ENCODE results near the gene MYBL2.
A peak's percentile ranks its signal among the peaks of the same experiment; 100 is the strongest.

MYBL2 gene

DNA sequence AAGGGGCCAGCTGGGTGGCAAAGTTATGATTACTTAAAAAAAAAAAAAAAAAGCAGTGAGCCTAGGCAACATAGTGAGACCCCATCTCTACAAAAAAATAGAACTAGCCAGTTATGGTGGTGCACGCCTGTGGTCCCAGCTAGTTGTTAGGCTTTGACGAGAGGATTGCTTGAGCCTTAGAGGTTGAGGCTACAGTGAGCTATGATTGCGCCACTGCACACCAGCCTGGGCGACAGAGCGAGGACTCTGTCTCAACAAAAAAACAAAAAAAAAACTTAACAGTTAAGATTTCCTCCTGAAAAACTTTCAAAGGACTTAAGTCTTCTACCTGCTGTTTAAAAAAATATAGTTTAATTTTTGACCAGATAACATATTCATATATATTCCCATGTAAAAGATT lies 57.5 kb downstream of the MYBL2 start:
- Mint-ChIP-seq H3K9me3 (no peaks in the 10 kb centered on the region), H3K36me3 (peaks cover 8% of the 10 kb centered on the region), H3K27ac (no peak overlapping the region), H3K27me3 (no peaks in the 10 kb centered on the region), H3K4me3 (no peak overlapping the region), H3K4me1 (peaks cover 31% of the 10 kb centered on the region)
- no peak for ATAC-seq

DNA sequence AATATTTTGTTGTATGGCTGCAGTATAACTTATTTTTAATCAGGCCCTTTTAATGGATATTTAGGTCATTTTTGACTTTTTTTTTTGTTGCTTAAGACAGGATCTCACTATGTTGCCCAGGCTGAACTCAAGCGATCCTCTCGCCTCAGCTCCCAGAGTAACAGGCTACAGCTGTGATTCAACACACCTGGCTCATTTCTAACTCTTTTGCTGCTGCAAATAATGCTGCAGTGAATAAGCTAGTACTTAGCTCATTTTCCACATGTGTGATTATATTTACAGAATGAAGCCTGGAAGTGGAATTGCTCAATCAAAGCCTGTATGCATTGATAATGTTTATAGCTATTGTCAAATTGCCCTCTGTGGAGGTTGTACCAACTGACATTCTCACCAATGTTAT lies 58.8 kb downstream of the MYBL2 start:
- Mint-ChIP-seq H3K36me3 (no peaks in the 10 kb centered on the region), H3K4me3 (no peak overlapping the region)

DNA sequence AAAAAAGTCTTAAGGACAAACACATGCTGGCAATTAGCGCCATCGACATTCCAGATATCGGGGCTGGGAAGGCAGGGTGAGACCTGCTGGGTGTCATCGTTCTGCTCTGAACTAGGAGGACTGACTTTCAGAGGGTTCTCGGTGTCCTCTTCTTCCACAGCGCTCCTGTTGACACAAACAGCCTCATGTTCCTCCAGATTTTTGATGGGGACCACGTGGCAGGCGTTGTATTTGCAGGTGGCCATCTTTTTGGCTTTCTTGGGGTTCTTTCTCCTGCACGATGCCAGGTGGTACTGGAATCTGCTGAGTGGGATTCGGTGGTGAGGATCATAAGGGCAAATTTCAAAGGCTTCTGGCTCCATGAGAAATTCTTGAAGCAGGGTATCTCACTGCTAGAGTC lies 59.4 kb downstream of the MYBL2 start:
- no peak for ATAC-seq
- H3K4me1 Mint-ChIP-seq, result peaks cover 34% of the 10 kb centered on the region
- no peaks in the 10 kb centered on the region for H3K9me3 Mint-ChIP-seq
- H3K27me3 Mint-ChIP-seq, result no peaks in the 10 kb centered on the region
- no peak overlapping the region for H3K4me3 Mint-ChIP-seq
- H3K27ac Mint-ChIP-seq, result no peak overlapping the region
- no peaks in the 10 kb centered on the region for H3K36me3 Mint-ChIP-seq

More for the DNA sequence above, 58.8 kb downstream of the MYBL2 start:
- H3K9me3 Mint-ChIP-seq, result no peaks in the 10 kb centered on the region
- no peaks in the 10 kb centered on the region for H3K27me3 Mint-ChIP-seq
- H3K27ac Mint-ChIP-seq, result no peak overlapping the region
- H3K4me1 Mint-ChIP-seq, result peaks cover 31% of the 10 kb centered on the region
- no peak for ATAC-seq

DNA sequence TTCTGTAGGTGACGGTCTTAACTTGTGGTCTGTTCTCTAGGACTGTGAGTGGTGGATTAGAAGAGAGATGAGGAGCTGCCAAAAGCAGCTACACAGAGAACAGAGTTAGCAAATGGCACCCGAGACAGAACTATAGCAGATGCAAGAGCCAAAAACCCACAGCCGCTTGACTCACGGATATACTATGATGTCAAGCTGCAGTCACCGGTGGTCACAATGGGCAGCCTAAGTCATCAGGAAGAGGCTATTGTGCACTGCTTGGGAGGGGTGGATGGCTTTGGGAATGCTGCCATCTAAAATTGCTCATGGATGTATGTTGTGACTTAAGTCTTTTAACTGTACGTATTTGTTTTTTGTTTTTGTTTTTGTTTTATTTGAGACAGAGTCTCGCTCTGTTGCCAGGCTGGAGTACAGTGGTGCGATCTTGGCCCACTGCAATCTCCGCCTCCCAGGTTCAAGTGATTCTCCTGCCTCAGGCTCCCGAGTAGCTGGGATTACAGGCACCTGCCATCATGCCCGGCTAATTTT lies 60.0 kb downstream of the MYBL2 start, which contains the start of gene GTSF1L:
GTSF1L (minus strand) TSS at position 192 of the 528 bp plus-strand sequence. CDS start 308 bp downstream, outside the sequence.
- Mint-ChIP-seq H3K4me3 (no peak within 1 kb of the TSS), H3K36me3 (no peaks in the 10 kb centered on the region), H3K27ac (peak within 1 kb of the TSS; percentile 44), H3K27me3 (no peaks in the 10 kb centered on the region), H3K9me3 (no peaks in the 10 kb centered on the region), H3K4me1 (peaks cover 38% of the 10 kb centered on the region)
- no peak for ATAC-seq

- Mint-ChIP-seq H3K4me1 (peaks cover 40% of the 10 kb centered on the region), H3K36me3 (no peaks in the 10 kb centered on the region), H3K27me3 (no peaks in the 10 kb centered on the region), H3K27ac (peak overlapping the region; percentile 44), H3K4me3 (no peak overlapping the region), H3K9me3 (no peaks in the 10 kb centered on the region)
- peak; percentile 70 for ATAC-seq
These were observed 61.2 kb downstream of the MYBL2 start for GRCh38 chr20:43727980-43728590.

GRCh38 chr20:43728686-43729255 lies 61.9 kb downstream of the MYBL2 start:
- H3K27me3 Mint-ChIP-seq, result no peaks in the 10 kb centered on the region
- no peaks in the 10 kb centered on the region for H3K36me3 Mint-ChIP-seq
- H3K9me3 Mint-ChIP-seq, result no peaks in the 10 kb centered on the region
- peaks cover 45% of the 10 kb centered on the region for H3K4me1 Mint-ChIP-seq
- H3K27ac Mint-ChIP-seq, result peak overlapping the region; percentile 44
- no peak overlapping the region for H3K4me3 Mint-ChIP-seq
- no peak for ATAC-seq

- Mint-ChIP-seq H3K27ac (no peak overlapping the region), H3K4me3 (no peak overlapping the region), H3K4me1 (peaks cover 65% of the 10 kb centered on the region), H3K9me3 (peaks cover 2% of the 10 kb centered on the region), H3K36me3 (peaks cover 5% of the 10 kb centered on the region), H3K27me3 (no peaks in the 10 kb centered on the region)
- no peak for ATAC-seq
These were observed 64.6 kb downstream of the MYBL2 start for GRCh38 chr20:43731469-43731868.

DNA sequence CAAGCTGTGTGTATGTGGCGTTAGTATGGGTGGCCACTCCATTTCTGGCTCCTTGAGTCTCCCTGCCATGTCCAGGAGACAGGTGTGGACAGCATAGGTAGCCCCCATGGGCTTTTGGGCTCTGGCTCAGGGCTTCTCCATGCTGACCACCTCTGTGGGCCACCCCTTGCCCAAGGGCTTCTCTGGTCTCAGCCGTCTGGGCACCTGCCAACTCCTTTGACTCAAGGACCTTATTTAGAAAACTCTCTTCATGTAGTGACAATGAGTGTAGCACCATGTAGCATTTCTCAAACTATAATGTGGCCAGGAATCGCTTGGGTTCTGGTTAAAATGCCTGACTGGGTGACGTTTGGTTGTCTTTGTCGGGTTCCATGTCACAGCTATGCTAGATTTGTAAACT lies 65.0 kb downstream of the MYBL2 start:
- peaks cover 2% of the 10 kb centered on the region for H3K9me3 Mint-ChIP-seq
- H3K4me3 Mint-ChIP-seq, result no peak overlapping the region
- H3K4me1 Mint-ChIP-seq, result peaks cover 70% of the 10 kb centered on the region
- peaks cover 5% of the 10 kb centered on the region for H3K36me3 Mint-ChIP-seq
- H3K27ac Mint-ChIP-seq, result peak overlapping the region; percentile 74
- H3K27me3 Mint-ChIP-seq, result no peaks in the 10 kb centered on the region
- ATAC-seq, result no peak

DNA sequence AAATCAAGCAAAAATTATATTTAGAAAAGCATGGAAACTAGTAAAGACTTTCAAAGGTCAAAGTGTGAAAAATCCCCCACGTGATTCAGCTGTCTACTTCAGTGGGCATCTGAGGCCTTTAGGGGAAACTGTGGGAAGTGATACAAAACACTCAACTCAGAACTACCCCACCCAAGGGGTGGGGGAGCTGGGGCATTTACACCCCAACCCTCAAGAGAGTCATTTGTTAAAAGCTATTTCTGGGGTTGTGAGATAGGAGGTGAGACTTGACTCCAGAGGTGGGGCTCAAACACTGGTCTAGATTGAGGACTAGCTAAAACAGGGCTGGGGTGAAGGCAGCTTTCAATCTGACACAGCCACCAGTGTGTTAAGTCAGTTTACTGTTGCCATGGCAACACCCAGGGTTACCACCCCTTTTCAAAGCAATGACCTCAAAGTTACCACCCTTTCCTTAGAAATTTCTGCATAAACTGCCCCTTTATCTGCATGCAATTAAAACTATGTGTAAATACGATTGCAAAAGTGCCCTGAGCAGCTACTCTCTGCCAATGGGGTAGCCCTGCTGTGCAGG lies 69.8 kb downstream of the MYBL2 start:
- peak; percentile 97 for ATAC-seq
- H3K9me3 Mint-ChIP-seq, result peaks cover 2% of the 10 kb centered on the region
- peaks cover 61% of the 10 kb centered on the region for H3K4me1 Mint-ChIP-seq
- no peak overlapping the region for H3K4me3 Mint-ChIP-seq
- H3K27ac Mint-ChIP-seq, result peak overlapping the region; percentile 74
- H3K27me3 Mint-ChIP-seq, result no peaks in the 10 kb centered on the region
- H3K36me3 Mint-ChIP-seq, result peaks cover 5% of the 10 kb centered on the region

GRCh38 chr20:43737925-43738324 lies 71.0 kb downstream of the MYBL2 start:
- H3K4me3 Mint-ChIP-seq, result no peak overlapping the region
- peaks cover 5% of the 10 kb centered on the region for H3K36me3 Mint-ChIP-seq
- peak overlapping the region; percentile 74 for H3K27ac Mint-ChIP-seq
- peaks cover 48% of the 10 kb centered on the region for H3K4me1 Mint-ChIP-seq
- H3K27me3 Mint-ChIP-seq, result no peaks in the 10 kb centered on the region
- no peak for ATAC-seq
- H3K9me3 Mint-ChIP-seq, result peaks cover 5% of the 10 kb centered on the region

DNA sequence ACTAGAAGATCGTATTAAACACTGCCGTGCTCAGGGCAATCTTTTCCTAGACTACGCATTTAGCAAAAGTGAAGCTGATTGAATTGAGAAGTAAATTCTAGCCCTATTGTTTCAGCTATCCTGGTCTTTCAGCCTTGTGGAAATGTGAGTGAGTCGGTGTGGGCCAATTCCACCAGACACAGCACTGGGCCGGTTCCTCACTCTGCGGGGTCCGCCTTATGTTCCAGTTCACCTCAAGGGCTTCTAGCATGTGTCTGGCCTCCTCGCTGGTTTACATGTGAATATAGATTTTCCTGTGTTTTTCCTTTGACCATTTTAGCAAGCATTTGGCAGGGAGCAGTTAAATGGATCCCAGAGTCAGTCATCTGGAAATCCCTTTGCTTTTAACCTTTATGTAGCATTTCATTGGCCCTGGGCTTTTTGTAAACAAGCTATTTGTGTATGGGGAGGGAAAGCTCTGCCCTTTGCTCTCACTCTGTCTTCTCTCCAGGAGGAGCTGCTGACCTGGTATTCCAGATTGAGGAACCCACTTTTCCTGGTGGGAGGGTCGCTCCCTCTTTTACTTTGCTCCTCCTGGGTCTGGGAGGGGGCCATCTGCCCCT lies 72.3 kb downstream of the MYBL2 start:
- Mint-ChIP-seq H3K9me3 (peaks cover 5% of the 10 kb centered on the region), H3K27ac (no peak overlapping the region), H3K4me3 (no peak overlapping the region), H3K4me1 (peaks cover 35% of the 10 kb centered on the region), H3K36me3 (peaks cover 5% of the 10 kb centered on the region), H3K27me3 (no peaks in the 10 kb centered on the region)
- no peak for ATAC-seq

- ATAC-seq, result no peak
- no peaks in the 10 kb centered on the region for H3K27me3 Mint-ChIP-seq
- peaks cover 1% of the 10 kb centered on the region for H3K36me3 Mint-ChIP-seq
- H3K9me3 Mint-ChIP-seq, result peaks cover 2% of the 10 kb centered on the region
- no peak overlapping the region for H3K27ac Mint-ChIP-seq
- H3K4me1 Mint-ChIP-seq, result peaks cover 22% of the 10 kb centered on the region
- H3K4me3 Mint-ChIP-seq, result no peak overlapping the region
These were observed 73.7 kb downstream of the MYBL2 start for GRCh38 chr20:43740642-43741041.

DNA sequence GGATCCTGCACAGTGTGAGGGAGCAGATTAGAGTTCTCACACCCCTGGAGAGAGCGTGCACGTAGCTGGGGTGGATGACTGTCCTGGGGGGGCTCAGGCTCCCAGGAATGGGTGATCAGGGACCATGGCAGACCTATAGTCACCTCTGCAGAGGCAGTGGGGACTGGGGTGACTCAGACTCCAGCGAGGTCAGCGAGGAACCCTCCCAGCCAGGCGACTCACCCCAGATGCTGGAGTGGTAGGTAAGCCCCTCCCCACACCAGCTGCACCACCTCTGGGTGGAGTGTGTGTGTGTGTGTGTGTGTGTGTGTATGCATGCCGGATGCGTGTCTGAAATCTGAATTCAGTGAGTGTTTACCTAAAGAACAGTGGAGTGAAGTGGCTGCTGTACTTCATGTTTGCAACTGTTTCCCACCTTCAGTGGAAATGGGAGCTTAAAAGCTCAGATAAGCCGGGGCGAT lies 77.3 kb downstream of the MYBL2 start:
- H3K27me3 Mint-ChIP-seq, result no peaks in the 10 kb centered on the region
- ATAC-seq, result no peak
- H3K27ac Mint-ChIP-seq, result no peak overlapping the region
- H3K4me1 Mint-ChIP-seq, result no peaks in the 10 kb centered on the region
- H3K36me3 Mint-ChIP-seq, result no peaks in the 10 kb centered on the region
- peaks cover 2% of the 10 kb centered on the region for H3K9me3 Mint-ChIP-seq
- no peak overlapping the region for H3K4me3 Mint-ChIP-seq

GRCh38 chr20:43744966-43745730 lies 78.2 kb downstream of the MYBL2 start:
- H3K9me3 Mint-ChIP-seq, result peaks cover 2% of the 10 kb centered on the region
- peak overlapping the region; percentile 20 for H3K27ac Mint-ChIP-seq
- H3K27me3 Mint-ChIP-seq, result no peaks in the 10 kb centered on the region
- H3K36me3 Mint-ChIP-seq, result no peaks in the 10 kb centered on the region
- H3K4me3 Mint-ChIP-seq, result no peak overlapping the region
- H3K4me1 Mint-ChIP-seq, result peaks cover 8% of the 10 kb centered on the region
- ATAC-seq, result peak; percentile 54

All from stimulated activated memory B cell treated with anti-CD40 and anti-IgM and Interleukin-4, amounts not matched to agents 10 μg/mL and 1 μg/mL and 100 μg/mL, for 72 hours (primary cell).